KMS-11 (cell line): ENCODE data around the gene SRSF2.
"Not testable (repeated sequence)": the region's sequence is repeated elsewhere in the genome, so short reads cannot be mapped to it uniquely, and the experiment has no call there.

Source experiments
- H2AFZ ChIP-seq: fragments of 200-600 bp; sonication (generic); 2 replicates; pipeline ENCODE4 v1.6.1; 2016; ENCODE audit warnings: antibody characterized with exemption, mixed run types, low read depth
- H3K27ac ChIP-seq: fragments of 200-600 bp; sonication (generic); 2 replicates; pipeline ENCODE4 v1.6.1; 2016; ENCODE audit warnings: mild to moderate bottlenecking, mixed run types
- H3K27me3 ChIP-seq: fragments of 200-600 bp; sonication (generic); 2 replicates; pipeline ENCODE4 v1.6.1; 2017; ENCODE audit warnings: mild to moderate bottlenecking, low read depth, mixed run types, moderate library complexity; ENCODE audit not compliant: insufficient read depth
- H3K36me3 ChIP-seq: fragments of 200-600 bp; sonication (generic); 2 replicates; pipeline ENCODE4 v1.6.1; 2017; ENCODE audit warnings: mild to moderate bottlenecking, mixed run types; ENCODE audit not compliant: insufficient read depth
- H3K4me1 ChIP-seq: fragments of 200-600 bp; sonication (generic); 2 replicates; pipeline ENCODE4 v1.6.1; 2016; ENCODE audit warnings: mild to moderate bottlenecking, low read depth, mixed run types; ENCODE audit not compliant: poor library complexity, severe bottlenecking
- H3K4me2 ChIP-seq: fragments of 200-600 bp; sonication (generic); 2 replicates; pipeline ENCODE4 v1.7.0; 2016; ENCODE audit warnings: mild to moderate bottlenecking, mixed run types
- H3K4me3 ChIP-seq: fragments of 200-600 bp; sonication (generic); IDR thresholded peaks from 2 replicates; pipeline ENCODE4 v1.6.1; 2017; ENCODE audit warnings: low read depth, low read length, mixed read lengths; ENCODE audit not compliant: insufficient read depth
- H3K79me2 ChIP-seq: fragments of 200-600 bp; sonication (generic); 2 replicates; pipeline ENCODE4 v1.6.1; 2016; ENCODE audit warnings: low read depth, mixed run types; ENCODE audit not compliant: insufficient read depth
- H3K9ac ChIP-seq: fragments of 200-600 bp; sonication (generic); 2 replicates; pipeline ENCODE4 v1.6.1; 2016; ENCODE audit warnings: mild to moderate bottlenecking, mixed run types
- H4K20me1 ChIP-seq: fragments of 200-600 bp; sonication (generic); 2 replicates; pipeline ENCODE4 v1.6.1; 2016; ENCODE audit warnings: mild to moderate bottlenecking, mixed run types; ENCODE audit not compliant: insufficient read depth
- TF ChIP-seq, protein P1 (sequence below): fragments of 200-600 bp; sonication (generic); conservative IDR thresholded peaks from 2 replicates; pipeline ENCODE4 v1.6.1; 2017; ENCODE audit warnings: low read depth, mild to moderate bottlenecking, antibody characterized with exemption, low read length, moderate library complexity, mixed read lengths

The SRSF2 gene

DNA sequence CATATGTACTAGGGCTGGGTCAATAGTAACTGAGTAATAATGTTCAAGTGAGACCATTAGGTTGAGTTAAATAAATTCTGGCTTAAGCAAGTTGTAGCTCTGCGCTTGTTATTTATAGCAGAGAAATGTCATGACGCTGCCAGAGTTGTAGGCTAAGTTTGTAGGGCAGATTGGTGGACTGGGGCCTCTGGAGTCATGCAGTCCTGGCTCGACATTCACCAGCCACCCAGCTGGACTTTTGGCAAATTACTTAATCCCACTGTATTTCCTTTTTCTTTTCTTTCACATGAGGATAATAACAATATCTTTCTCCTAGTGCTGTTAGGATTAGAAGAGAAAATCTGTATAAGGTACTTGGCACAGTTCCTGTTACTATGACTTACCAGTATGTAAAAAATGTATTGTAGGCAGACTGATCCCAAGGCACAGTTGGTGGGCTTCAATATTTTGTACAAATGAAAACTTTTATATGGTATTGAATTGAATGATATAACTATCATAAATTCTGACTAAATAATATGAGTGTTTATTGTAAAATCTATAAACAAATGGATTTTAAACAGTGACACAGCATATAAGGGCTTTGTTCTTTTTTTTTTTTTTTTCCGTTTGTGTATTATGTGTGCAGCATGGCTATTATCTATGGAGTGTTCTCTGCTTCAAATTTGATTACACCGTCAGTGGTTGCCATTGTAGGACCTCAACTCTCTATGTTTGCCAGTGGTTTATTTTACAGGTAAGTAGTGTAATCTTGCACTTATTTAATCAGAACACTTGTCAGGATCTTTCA lies 3.4 kb upstream of the SRSF2 start:
- H4K20me1 ChIP-seq: peaks cover 7% of the 10 kb centered on the region
- peaks cover 35% of the 10 kb centered on the region for H3K79me2 ChIP-seq
- H3K27ac ChIP-seq: no peak overlapping the region
- peak overlapping the region; percentile 0; the same call in 1 of the 2 replicates for H3K4me2 ChIP-seq
- H3K4me1 ChIP-seq: peaks cover 36% of the 10 kb centered on the region
- H3K27me3 ChIP-seq: no peaks in the 10 kb centered on the region
- TF ChIP-seq, protein P1, sequence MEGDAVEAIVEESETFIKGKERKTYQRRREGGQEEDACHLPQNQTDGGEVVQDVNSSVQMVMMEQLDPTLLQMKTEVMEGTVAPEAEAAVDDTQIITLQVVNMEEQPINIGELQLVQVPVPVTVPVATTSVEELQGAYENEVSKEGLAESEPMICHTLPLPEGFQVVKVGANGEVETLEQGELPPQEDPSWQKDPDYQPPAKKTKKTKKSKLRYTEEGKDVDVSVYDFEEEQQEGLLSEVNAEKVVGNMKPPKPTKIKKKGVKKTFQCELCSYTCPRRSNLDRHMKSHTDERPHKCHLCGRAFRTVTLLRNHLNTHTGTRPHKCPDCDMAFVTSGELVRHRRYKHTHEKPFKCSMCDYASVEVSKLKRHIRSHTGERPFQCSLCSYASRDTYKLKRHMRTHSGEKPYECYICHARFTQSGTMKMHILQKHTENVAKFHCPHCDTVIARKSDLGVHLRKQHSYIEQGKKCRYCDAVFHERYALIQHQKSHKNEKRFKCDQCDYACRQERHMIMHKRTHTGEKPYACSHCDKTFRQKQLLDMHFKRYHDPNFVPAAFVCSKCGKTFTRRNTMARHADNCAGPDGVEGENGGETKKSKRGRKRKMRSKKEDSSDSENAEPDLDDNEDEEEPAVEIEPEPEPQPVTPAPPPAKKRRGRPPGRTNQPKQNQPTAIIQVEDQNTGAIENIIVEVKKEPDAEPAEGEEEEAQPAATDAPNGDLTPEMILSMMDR: no peak
- H3K36me3 ChIP-seq: peaks cover 7% of the 10 kb centered on the region; the same call in 1 of the 2 replicates
- no peak overlapping the region for H2AFZ ChIP-seq
- H3K4me3 ChIP-seq: no peak overlapping the region
- no peak overlapping the region for H3K9ac ChIP-seq

DNA sequence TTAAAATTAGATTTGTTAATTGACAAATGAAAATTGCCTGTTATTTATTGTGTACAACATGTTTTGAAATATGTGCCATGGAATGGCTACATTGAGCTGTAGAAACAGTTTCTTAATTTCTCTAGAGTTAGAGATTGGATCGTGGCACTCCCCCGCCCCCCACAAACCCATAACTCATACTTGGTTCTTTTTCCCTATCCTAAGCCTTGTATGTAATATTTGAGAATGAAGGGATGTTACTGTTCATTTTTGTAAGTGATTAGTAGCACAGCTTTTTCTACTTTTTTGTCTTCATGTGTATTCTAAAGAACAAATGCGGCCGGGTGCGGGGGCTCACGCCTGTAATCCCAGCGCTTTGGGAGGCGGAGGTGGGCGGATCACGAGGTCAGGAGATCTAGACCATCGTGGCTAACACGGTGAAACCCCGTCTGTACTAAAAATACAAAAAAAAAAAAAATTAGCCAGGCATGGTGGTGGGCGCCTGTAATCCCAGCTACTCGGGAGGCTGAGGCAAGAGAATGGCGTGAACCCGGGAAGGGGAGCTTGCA lies 2.5 kb upstream of the SRSF2 start:
- H3K9ac ChIP-seq, H3K27ac ChIP-seq: not testable (repeated sequence)
- peak overlapping the region; percentile 86 for H3K4me2 ChIP-seq

DNA sequence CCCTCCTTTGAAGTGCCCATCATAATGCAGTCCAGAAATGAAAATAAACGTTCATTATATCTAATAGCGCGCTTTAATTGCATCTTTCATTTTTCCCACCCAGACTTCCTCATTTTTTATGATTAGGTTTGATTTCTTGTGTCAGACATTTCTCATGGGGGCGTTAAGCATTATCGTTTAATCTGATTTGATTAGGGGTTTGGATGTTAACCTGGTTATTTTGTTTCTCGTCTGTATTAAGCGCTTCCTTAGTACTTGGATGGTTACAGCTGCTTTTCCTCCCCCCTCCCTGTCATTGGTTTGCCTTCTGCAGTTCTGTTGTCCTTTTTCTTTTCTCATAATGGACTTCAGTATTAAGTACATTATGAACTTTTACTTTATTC lies 1.3 kb upstream of the SRSF2 start:
- H3K9ac ChIP-seq: peak overlapping the region; percentile 98; the same call in 1 of the 2 replicates
- peak overlapping the region; percentile 86 for H3K4me2 ChIP-seq
- peaks cover 28% of the 10 kb centered on the region for H4K20me1 ChIP-seq
- peaks cover 56% of the 10 kb centered on the region for H3K79me2 ChIP-seq
- peak overlapping the region; percentile 95 for H3K27ac ChIP-seq
- H3K4me1 ChIP-seq: peaks cover 34% of the 10 kb centered on the region
- H3K4me3 ChIP-seq: no peak overlapping the region
- H2AFZ ChIP-seq: peak overlapping the region; percentile 65; the same call in 1 of the 2 replicates
- TF ChIP-seq, protein P1: no peak
- peaks cover 28% of the 10 kb centered on the region for H3K36me3 ChIP-seq
- H3K27me3 ChIP-seq: no peaks in the 10 kb centered on the region

More for the DNA sequence above, 2.5 kb upstream of the SRSF2 start:
- H2AFZ ChIP-seq, H3K27me3 ChIP-seq, H3K4me3 ChIP-seq: not testable (repeated sequence)
- peaks cover 16% of the 10 kb centered on the region for H3K36me3 ChIP-seq
- H3K79me2 ChIP-seq: peaks cover 44% of the 10 kb centered on the region
- H3K4me1 ChIP-seq: peaks cover 27% of the 10 kb centered on the region
- H4K20me1 ChIP-seq: peaks cover 16% of the 10 kb centered on the region

DNA sequence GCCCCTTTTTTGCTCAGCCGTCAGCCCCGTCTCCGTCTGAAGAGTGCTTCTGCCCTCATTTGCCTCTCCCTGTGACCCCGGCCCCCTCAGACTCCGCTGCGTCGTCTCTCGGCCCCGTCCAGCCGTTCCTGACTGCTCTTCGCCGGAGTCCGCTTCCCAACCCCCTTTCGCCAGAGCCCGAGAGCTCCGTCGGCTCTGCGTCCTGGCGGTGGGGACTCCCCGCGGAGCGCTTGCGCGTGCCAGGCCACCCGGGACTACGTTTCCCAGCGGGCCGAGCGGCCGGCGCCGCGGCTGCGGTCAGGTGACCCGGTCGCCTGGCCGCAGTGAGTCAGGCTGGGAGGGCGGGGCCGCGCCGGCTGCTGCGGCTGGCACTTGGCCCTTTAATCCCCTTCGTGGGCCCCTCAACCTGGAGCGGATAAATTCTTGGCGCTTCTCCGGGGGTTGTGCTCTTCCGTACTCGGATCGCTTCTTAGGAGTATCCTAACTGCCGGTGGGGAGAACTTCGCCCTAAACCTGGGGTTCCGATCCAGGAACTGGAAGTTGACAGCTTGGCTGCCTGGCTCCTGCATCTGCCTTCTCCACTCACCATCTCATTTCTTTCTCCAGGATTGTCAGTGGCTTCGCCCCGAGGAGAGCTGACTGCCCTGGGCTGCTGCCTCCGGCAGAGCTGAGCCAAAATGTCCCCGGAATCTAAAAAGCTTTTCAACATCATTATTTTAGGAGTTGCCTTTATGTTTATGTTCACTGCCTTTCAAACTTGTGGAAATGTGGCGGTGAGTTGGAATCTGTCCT lies 741 bp upstream of the SRSF2 start, which contains the start of gene MFSD11:
MFSD11 (plus strand) TSS at position 444 of the 792 bp plus-strand sequence; CDS start at position 678, 234 bp downstream.
- peak within 1 kb of the TSS; percentile 65; the same call in 1 of the 2 replicates for H2AFZ ChIP-seq
- peaks cover 29% of the 10 kb centered on the region for H4K20me1 ChIP-seq
- H3K27me3 ChIP-seq: no peaks in the 10 kb centered on the region
- H3K9ac ChIP-seq: peak within 1 kb of the TSS; percentile 98
- peaks cover 39% of the 10 kb centered on the region for H3K4me1 ChIP-seq
- H3K79me2 ChIP-seq: peaks cover 62% of the 10 kb centered on the region
- H3K27ac ChIP-seq: peak within 1 kb of the TSS; percentile 95
- peaks cover 33% of the 10 kb centered on the region for H3K36me3 ChIP-seq
- TF ChIP-seq, protein P1: no peak
- H3K4me3 ChIP-seq: no peak within 1 kb of the TSS
- peak within 1 kb of the TSS; percentile 86 for H3K4me2 ChIP-seq
